GM23338 (cell line): Measurements from ENCODE around the gene ACOX2. TPM values are rescaled to one million over a fixed set of nuclear protein-coding genes. Genes with fewer than 3 reads are reported as not detected.
A peak's percentile ranks its signal among the peaks of the same experiment; 100 is the strongest.

Experiments
- ATAC-seq: fragments of 200-7000 bp; cut with Tn5 transposase; 3 replicates; pipeline ENCODE4 v1.9.1; 2020
- DNase-seq: peaks from one replicate; pipeline ENCODE4 v3.0.0-alpha.2; 2015; ENCODE audit warnings: low spot score
- H2AFZ ChIP-seq: fragments of 200-600 bp; sonication (generic); 2 replicates; pipeline ENCODE4 v1.8.0; 2016; ENCODE audit warnings: antibody characterized with exemption, mild to moderate bottlenecking, moderate library complexity
- H3F3A ChIP-seq: fragments of 200-600 bp; sonication (generic); replicated peaks from 2 replicates; pipeline ENCODE4 v1.8.0; 2017; ENCODE audit warnings: antibody characterized with exemption, mixed run types, low read depth
- H3K27ac ChIP-seq: fragments of 200-600 bp; sonication (generic); 2 replicates; pipeline ENCODE4 v1.6.1; 2016; ENCODE audit warnings: low read depth
- H3K27me3 ChIP-seq: fragments of 200-600 bp; sonication (generic); 2 replicates; pipeline ENCODE4 v1.8.0; 2016; ENCODE audit warnings: mild to moderate bottlenecking, mixed run types, moderate library complexity; ENCODE audit not compliant: insufficient read depth
- H3K36me3 ChIP-seq: fragments of 200-600 bp; sonication (generic); 2 replicates; pipeline ENCODE4 v1.8.0; 2016; ENCODE audit warnings: mild to moderate bottlenecking; ENCODE audit not compliant: insufficient read depth
- H3K4me1 ChIP-seq: fragments of 200-600 bp; sonication (generic); 2 replicates; pipeline ENCODE4 v1.8.0; 2016; ENCODE audit warnings: mild to moderate bottlenecking, moderate library complexity; ENCODE audit not compliant: insufficient read depth
- H3K4me2 ChIP-seq: fragments of 200-600 bp; sonication (generic); 2 replicates; pipeline ENCODE4 v1.7.1; 2017; ENCODE audit warnings: mixed run types
- H3K4me3 ChIP-seq: fragments of 200-600 bp; sonication (generic); 2 replicates; pipeline ENCODE4 v1.6.1; 2016; ENCODE audit warnings: mixed run types
- H3K79me2 ChIP-seq: fragments of 200-600 bp; sonication (generic); replicated peaks from 2 replicates; pipeline ENCODE4 v1.8.0; 2017; ENCODE audit warnings: mild to moderate bottlenecking; ENCODE audit not compliant: insufficient read depth
- H3K9me2 ChIP-seq: fragments of 200-600 bp; sonication (generic); 2 replicates; pipeline ENCODE4 v1.8.0; 2017; ENCODE audit not compliant: insufficient read depth
- H4K20me1 ChIP-seq: fragments of 200-600 bp; sonication (generic); replicated peaks from 2 replicates; pipeline ENCODE4 v1.8.0; 2017; ENCODE audit warnings: mild to moderate bottlenecking; ENCODE audit not compliant: insufficient read depth
- H3K27ac Mint-ChIP-seq: 2 replicates; pipeline ENCODE4 v1.8.0; 2020; ENCODE audit warnings: inconsistent platforms, mild to moderate bottlenecking, moderate library complexity, mixed read lengths
- H3K27me3 Mint-ChIP-seq: 3 replicates; pipeline ENCODE4 v1.8.0; 2022; ENCODE audit warnings: low read depth, mild to moderate bottlenecking, moderate library complexity, mixed read lengths, inconsistent platforms; ENCODE audit not compliant: insufficient read depth, poor library complexity
- H3K36me3 Mint-ChIP-seq: 3 replicates; pipeline ENCODE4 v1.8.0; 2021; ENCODE audit warnings: low read depth, mild to moderate bottlenecking, inconsistent platforms, moderate library complexity, mixed read lengths
- H3K4me1 Mint-ChIP-seq: 3 replicates; pipeline ENCODE4 v1.8.0; 2020; ENCODE audit warnings: mild to moderate bottlenecking, inconsistent platforms, mixed read lengths
- H3K4me3 Mint-ChIP-seq: 3 replicates; pipeline ENCODE4 v1.8.0; 2021; ENCODE audit warnings: moderate library complexity, mild to moderate bottlenecking, inconsistent platforms, mixed read lengths
- H3K9me3 Mint-ChIP-seq: 3 replicates; pipeline ENCODE4 v1.8.0; 2020; ENCODE audit warnings: moderate library complexity, mild to moderate bottlenecking, inconsistent platforms, mixed read lengths
- JUNB ChIP-seq: IDR thresholded peaks from one replicate; pipeline ENCODE4 v1.6.1; 2016; ENCODE audit warnings: antibody characterized with exemption; ENCODE audit not compliant: unreplicated experiment
- ZNF114 ChIP-seq: fragments of 250-450 bp; sonication (Bioruptor Pico); IDR thresholded peaks from 2 replicates; pipeline ENCODE4 v1.5.0; 2020; ENCODE audit warnings: mild to moderate bottlenecking, moderate library complexity
- ZNF331 ChIP-seq: fragments of 250-450 bp; sonication (Bioruptor Pico); IDR thresholded peaks from 2 replicates; pipeline ENCODE4 v1.5.0; 2020; ENCODE audit warnings: low read depth, mild to moderate bottlenecking, moderate library complexity
- ZNF462 ChIP-seq: fragments of 250-450 bp; sonication (Bioruptor Pico); IDR thresholded peaks from 2 replicates; pipeline ENCODE4 v1.5.0; 2020; ENCODE audit warnings: mild to moderate bottlenecking, moderate library complexity
- polyA plus RNA-seq: library from polyadenylated mRNA; unstranded; fragments of >200 nt; fragmentation: Nextera tagmentation; extraction: Ambion mirVana; gene quantifications from 2 replicates; pipeline ENCODE4 v1.2.1, GENCODE V29; 2016
- total RNA-seq: library from RNA; depleted of rRNA; stranded (reverse); fragments of >200 nt; shearing (Covaris generic); gene quantifications from 2 replicates; pipeline ENCODE4 v1.2.3, GENCODE V29; 2014

The ACOX2 gene
- total and polyA plus RNA-seq, 2 experiments from 2014 or later: 1.1 to 1.9 TPM

DNA sequence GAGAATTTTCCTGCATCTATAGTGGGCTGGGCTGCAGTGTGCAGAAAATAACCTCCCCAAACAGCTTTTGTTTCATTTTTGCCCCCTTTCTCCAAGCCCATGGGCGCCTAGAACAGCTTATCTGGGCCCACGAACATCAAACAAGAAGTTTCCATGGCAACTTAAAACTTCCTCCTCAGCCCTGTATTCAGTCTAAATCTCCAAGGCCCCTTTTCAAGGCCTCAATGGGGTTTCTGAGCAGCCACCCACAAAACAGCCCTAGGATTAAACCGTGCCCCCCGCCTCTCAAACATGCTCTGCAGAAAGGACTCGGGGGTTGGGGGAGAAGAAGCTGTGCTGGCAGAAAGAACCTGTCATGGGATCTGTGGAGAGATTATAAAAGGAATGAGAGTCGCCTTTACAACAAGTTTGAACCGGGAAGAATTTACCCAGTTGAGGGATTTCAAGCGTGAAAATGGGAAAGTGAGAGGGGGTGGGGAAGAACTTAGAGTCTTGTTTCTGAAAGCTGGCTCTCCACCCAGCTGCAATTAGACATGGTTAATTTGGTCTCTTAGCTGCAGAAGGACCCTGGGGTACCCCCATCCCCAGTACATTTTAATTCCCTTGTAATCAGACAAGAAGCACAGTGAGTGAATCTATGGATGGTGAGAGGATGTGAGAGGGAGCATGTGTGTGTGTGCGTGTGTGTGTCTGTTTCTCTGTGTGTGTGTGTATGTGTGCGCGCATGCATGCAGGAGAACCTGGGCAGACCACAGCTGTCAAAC, 44.5 kb upstream of the ACOX2 start (continued):
- TF ChIP-seq ZNF331 (no peak), JUNB (no peak), ZNF114 (CRISPR knock-in tag) (no peak), ZNF462 (CRISPR knock-in tag) (no peak)

- H2AFZ ChIP-seq: no peak overlapping the region; the same call in 1 of the 2 replicates
- H3K79me2 ChIP-seq: no peaks in the 10 kb centered on the region
- peaks cover 34% of the 10 kb centered on the region for H3K4me1 ChIP-seq
- H3F3A ChIP-seq: 0 out of 2 replicates have a peak, but pooled peaks cover 4% of the 10 kb centered on the region
- no peaks in the 10 kb centered on the region; the same call in 2 of the 3 replicates for H3K36me3 Mint-ChIP-seq
- H3K27me3 Mint-ChIP-seq: peaks cover 33% of the 10 kb centered on the region
- peaks cover 3% of the 10 kb centered on the region; the same call in 1 of the 2 replicates for H3K9me2 ChIP-seq
- ATAC-seq: peak; percentile 5
- H4K20me1 ChIP-seq: no peaks in the 10 kb centered on the region
- H3K27ac Mint-ChIP-seq: no peak overlapping the region
- H3K4me2 ChIP-seq: peak overlapping the region; percentile 68
- H3K36me3 ChIP-seq: no peaks in the 10 kb centered on the region
- peak overlapping the region; percentile 18; the same call in 1 of the 2 replicates for H3K4me3 ChIP-seq
- no peaks in the 10 kb centered on the region; the same call in 2 of the 3 replicates for H3K9me3 Mint-ChIP-seq
- no peak overlapping the region for H3K4me3 Mint-ChIP-seq
- peaks cover 19% of the 10 kb centered on the region for H3K27me3 ChIP-seq
- peaks cover 44% of the 10 kb centered on the region for H3K4me1 Mint-ChIP-seq
- DNase-seq: peak; percentile 44
- H3K27ac ChIP-seq: peak overlapping the region; percentile 43
- no peak for TF ChIP-seq ZNF462 (CRISPR knock-in tag)
- TF ChIP-seq JUNB: no peak
Observed at GRCh38 chr3:58580826-58581327, 43.9 kb upstream of the ACOX2 start.
